Fibroblast of the aortic adventitia (primary cell): Measurements from ENCODE around the gene CPSF6. TPM values are rescaled to one million over a fixed set of nuclear protein-coding genes. Genes with fewer than 3 reads are reported as not detected.

Experiments used
- DNase-seq: peaks from one replicate; pipeline ENCODE4 v3.0.0-alpha.2; 2010; ENCODE audit warnings: low read depth
- H3K4me3 ChIP-seq: 2 replicates; pipeline ENCODE4 v1.5.1; 2011; ENCODE audit warnings: low read depth, mild to moderate bottlenecking, control low read depth, low read length, moderate library complexity
- total RNA-seq: library from RNA; depleted of rRNA; stranded (reverse); fragments of >200 nt; gene quantifications from 2 replicates; pipeline ENCODE4 v1.2.3, GENCODE V29; 2012; ENCODE audit warnings: low replicate concordance
- TF ChIP-seq, protein P1 (sequence below): IDR thresholded peaks from 2 replicates; pipeline ENCODE4 v1.5.1; 2011; ENCODE audit warnings: mild to moderate bottlenecking, low read length, control low read depth, inconsistent platforms; ENCODE audit not compliant: insufficient read depth

Gene CPSF6
- total RNA-seq, 1 donor, result 25.8 TPM

DNA sequence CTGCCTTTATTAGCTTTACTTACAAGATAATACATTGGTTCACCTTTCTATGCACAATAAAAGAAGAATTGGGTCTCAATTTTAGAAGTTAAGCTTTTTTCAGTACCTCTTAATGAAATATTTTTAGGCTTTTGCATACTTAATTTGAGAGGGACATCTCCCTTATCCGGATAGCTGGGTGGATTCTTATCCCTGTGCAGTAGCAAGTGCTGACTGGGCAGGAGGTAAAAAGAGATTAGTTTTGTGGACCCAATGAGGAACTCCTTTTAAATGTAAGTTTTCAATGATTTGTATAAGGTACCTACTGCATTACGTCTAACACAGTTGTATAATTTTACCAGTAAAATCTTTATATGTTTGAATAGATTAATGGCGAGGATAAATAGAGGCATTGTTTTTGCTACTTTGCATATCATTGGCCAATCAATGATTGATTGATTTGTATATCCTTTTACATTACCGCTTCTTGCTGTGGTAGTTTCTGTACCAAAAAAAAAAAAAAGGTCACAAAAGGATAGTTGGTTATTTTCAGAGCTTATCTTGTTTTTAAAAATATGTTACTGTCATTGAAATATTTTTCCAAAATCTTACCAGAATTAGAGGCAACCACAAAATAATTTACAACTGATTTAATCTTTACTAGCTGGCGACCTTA, 2.2 kb downstream of the CPSF6 start:
- TF ChIP-seq, protein P1, sequence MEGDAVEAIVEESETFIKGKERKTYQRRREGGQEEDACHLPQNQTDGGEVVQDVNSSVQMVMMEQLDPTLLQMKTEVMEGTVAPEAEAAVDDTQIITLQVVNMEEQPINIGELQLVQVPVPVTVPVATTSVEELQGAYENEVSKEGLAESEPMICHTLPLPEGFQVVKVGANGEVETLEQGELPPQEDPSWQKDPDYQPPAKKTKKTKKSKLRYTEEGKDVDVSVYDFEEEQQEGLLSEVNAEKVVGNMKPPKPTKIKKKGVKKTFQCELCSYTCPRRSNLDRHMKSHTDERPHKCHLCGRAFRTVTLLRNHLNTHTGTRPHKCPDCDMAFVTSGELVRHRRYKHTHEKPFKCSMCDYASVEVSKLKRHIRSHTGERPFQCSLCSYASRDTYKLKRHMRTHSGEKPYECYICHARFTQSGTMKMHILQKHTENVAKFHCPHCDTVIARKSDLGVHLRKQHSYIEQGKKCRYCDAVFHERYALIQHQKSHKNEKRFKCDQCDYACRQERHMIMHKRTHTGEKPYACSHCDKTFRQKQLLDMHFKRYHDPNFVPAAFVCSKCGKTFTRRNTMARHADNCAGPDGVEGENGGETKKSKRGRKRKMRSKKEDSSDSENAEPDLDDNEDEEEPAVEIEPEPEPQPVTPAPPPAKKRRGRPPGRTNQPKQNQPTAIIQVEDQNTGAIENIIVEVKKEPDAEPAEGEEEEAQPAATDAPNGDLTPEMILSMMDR, result no peak
- DNase-seq, result peak; percentile 22
- peak overlapping the region; percentile 84 for H3K4me3 ChIP-seq

DNA sequence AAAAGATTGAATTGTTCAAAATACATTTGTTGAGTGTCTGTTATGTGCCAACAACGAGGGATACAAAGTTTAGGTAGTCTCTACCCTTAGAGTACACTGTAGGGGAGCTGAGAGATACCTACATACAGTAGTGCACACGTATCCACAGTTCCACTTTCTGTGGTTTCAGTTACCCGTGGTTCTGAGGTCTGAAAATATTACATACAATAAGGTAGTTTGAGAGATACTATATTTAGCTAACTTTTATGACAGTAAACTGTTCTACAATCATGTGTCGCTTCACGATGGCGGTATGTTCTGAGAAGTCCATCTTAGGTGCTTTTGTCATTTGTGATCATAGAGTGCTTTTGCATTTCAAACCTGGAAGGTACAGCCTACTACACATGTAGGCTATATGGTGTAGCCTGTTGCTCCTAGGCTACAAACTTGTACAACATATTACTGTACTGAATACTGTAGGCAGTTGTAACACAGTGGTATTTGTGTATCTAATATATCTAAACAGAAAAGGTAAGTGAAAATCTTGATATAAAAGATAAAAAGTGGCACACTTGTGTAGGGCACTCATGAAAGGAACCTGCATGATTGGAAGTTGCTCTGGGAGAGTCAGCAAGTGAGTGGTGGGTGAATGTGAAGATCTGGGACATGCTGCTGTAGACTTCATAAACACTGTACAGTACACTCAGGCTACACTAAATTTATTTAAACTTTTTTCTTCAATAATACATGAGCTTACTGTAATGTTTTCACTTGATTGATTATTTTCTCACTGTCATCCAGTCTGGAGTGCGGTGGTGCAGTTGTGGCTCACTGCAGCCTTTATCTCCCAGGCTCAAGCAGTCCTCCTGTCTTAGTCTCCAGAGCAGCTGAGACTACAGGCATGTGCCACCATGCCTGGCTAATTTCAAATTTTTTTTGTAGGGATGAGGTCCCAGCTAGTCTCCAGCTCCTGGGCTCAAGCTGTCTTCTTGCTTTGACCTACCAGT, 4.0 kb downstream of the CPSF6 start:
- TF ChIP-seq, protein P1, result no peak
- no peak overlapping the region for H3K4me3 ChIP-seq
- no peak for DNase-seq

DNA sequence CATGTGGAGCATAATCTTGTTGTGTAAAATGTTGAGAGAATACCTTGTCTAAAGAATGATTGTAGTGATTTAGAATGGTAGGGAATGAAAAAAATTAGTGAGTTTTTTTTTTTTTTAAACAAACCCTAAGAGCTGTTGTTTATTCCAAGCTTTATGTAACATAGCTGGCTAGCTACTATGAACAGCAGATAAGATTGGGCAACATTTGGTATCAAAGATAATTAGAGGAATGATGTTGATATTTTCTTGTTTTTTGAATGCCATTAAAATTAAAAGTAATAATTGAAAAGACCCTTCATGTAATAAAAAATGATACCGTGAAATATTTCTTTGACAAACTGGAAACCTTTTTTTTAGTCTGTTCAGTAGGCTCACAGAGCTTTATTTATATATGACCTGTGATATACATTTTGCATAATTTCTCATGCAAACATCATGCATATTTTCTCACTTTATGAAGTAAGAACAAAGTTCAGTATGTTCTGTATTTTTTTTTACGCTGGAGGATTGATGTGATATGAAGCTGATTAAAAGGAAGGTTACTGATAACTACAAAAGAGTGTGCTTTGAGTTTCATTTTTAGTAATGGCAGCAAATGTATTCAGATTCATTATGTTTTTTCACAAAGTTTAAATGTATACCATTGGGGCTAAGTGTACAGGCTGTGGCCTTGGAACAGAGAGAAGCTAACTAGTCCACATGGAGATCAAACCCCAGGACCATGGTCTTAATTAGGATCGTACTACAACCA, 8.1 kb downstream of the CPSF6 start:
- TF ChIP-seq, protein P1, result no peak
- H3K4me3 ChIP-seq, result no peak overlapping the region
- DNase-seq, result no peak

DNA sequence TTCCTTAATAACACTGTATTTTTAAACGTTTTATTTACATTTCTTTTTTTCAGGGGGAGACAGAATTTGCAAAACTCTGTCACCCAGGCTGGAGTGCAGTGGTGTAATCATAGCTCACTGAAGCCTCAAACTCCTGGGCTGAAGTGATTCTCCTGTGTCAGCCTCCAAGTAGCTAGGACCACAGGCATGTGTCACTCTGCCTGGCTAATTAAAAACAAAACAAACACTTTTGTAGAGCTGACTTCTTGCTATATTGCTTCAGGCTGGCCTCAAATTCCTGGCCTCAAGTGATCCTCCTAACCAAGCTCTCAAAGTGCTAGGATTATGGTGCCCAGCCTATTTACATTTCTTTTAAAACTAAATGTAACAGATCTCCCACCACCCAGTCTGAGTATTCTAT, 12.7 kb downstream of the CPSF6 start:
- TF ChIP-seq, protein P1, result no peak
- no peak for DNase-seq
- H3K4me3 ChIP-seq, result no peak overlapping the region

DNA sequence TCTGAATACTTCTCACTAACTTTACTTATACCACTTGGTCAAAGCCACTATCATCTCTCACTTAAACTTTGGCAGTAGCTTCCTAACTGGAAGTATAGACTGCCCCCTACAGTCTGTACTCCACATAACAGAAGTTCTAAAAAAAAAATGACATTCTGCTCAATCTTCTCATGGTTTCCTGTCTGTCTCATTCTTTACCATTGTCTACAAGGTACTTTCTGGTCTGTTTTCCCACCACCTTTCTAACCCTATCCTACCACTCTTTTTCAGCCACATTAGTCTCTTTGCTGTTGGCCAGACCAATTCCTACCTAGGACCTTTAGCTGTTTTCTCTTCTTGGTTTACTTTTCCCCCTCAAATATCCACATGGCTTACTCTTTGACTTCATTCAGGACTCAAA, 14.7 kb downstream of the CPSF6 start:
- DNase-seq, result peak; percentile 65
- TF ChIP-seq, protein P1, result peak; percentile 61

DNA sequence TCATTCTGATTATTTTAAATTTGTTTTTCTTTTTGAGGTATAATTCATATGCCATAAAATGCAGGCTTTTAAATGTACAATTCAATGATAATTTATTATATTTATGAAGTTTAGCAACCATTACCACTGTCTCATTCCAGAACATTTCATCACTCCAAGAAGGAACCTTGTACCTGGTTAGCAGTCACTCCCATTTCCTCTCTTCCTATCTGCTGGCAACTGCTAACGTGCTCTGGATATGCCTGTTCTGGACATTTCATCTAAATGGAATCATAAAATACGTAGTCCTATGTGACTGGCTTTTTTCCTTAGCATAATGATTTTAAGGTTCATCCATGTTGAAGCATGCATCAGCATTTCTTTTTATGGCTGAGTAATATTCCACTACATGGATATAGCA, 15.5 kb downstream of the CPSF6 start:
- TF ChIP-seq, protein P1, result no peak
- H3K4me3 ChIP-seq, result no peak overlapping the region
- DNase-seq, result no peak

More for the DNA sequence above, 14.7 kb downstream of the CPSF6 start:
- H3K4me3 ChIP-seq, result no peak overlapping the region
